ENCODE data around the gene PTPRJ. TPM values are rescaled to one million over a fixed set of nuclear protein-coding genes. Genes with fewer than 3 reads are reported as not detected.
A peak's percentile ranks its signal among the peaks of the same experiment; 100 is the strongest.

PTPRJ gene
- total RNA-seq, 3 donors from 2014 or later: 14.6 to 15.7 (median 14.7) TPM

GRCh38 chr11:48079596-48079995, 99.2 kb downstream of the PTPRJ start:
- H3K9me3 ChIP-seq: no peaks in the 10 kb centered on the region
- H3K4me1 ChIP-seq: no peaks in the 10 kb centered on the region
- no peak overlapping the region for H3K4me3 ChIP-seq
- TF ChIP-seq POLR2A (IDR thresholded peaks at IDR 0.05) (no peak), POLR2AphosphoS5 (IDR thresholded peaks at IDR 0.05) (no peak)
- TF ChIP-seq, protein P1, sequence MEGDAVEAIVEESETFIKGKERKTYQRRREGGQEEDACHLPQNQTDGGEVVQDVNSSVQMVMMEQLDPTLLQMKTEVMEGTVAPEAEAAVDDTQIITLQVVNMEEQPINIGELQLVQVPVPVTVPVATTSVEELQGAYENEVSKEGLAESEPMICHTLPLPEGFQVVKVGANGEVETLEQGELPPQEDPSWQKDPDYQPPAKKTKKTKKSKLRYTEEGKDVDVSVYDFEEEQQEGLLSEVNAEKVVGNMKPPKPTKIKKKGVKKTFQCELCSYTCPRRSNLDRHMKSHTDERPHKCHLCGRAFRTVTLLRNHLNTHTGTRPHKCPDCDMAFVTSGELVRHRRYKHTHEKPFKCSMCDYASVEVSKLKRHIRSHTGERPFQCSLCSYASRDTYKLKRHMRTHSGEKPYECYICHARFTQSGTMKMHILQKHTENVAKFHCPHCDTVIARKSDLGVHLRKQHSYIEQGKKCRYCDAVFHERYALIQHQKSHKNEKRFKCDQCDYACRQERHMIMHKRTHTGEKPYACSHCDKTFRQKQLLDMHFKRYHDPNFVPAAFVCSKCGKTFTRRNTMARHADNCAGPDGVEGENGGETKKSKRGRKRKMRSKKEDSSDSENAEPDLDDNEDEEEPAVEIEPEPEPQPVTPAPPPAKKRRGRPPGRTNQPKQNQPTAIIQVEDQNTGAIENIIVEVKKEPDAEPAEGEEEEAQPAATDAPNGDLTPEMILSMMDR (IDR thresholded peaks at IDR 0.05): no peak
- H3K27ac ChIP-seq: no peak overlapping the region
- H3K27me3 ChIP-seq: no peaks in the 10 kb centered on the region
- no peak for DNase-seq (ENCODE audit: low spot score in 2 of 2)
- H3K36me3 ChIP-seq: no peaks in the 10 kb centered on the region
- intact Hi-C loops (cut with DNase I; ENCODE audit: low total_unique reads): no loop called here

DNA sequence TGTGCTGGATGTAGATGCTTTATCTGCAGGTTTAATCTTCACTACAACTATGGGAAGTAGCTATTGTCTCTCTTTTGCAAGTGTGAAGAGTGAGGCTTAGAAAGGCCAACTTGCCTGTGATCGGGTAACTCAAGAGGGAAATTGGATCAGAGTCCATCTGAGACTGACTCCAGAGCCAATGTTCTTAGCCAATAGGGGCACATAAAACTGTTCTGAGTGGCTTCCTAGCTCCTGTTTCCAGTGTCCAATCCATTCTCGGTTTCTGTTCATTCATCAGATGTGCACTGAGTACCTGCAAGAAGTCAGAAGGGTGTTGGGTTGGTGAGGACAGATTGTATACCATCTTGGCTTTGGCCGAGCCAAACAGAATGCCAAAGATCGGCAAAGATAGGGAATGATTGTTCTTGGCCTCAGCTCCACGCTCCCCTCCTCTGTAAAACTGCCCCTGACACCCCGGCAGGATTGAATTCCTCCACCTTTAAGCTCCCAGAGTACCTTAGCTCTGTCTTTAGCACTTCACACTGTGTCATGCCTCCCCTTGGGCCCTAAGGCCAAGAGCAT, 100.0 kb downstream of the PTPRJ start:
- H3K36me3 ChIP-seq: no peaks in the 10 kb centered on the region
- no peaks in the 10 kb centered on the region for H3K4me1 ChIP-seq
- no peaks in the 10 kb centered on the region for H3K27me3 ChIP-seq
- intact Hi-C loops (cut with DNase I; ENCODE audit: low total_unique reads): no loop called here
- H3K4me3 ChIP-seq: no peak overlapping the region
- no peak overlapping the region for H3K27ac ChIP-seq
- TF ChIP-seq POLR2AphosphoS5 (IDR thresholded peaks at IDR 0.05): no peak
- TF ChIP-seq, protein P1 (IDR thresholded peaks at IDR 0.05): no peak
- TF ChIP-seq POLR2A (IDR thresholded peaks at IDR 0.05): no peak
- no peak for DNase-seq (ENCODE audit: low spot score in 2 of 2)
- H3K9me3 ChIP-seq: no peaks in the 10 kb centered on the region

GRCh38 chr11:48081151-48082010, 101.0 kb downstream of the PTPRJ start:
- H3K27ac ChIP-seq: peak overlapping the region; percentile 60 to 64
- no peaks in the 10 kb centered on the region for H3K9me3 ChIP-seq
- H3K27me3 ChIP-seq: no peaks in the 10 kb centered on the region
- DNase-seq (ENCODE audit: low spot score in 2 of 2): peak in 1 of 2 donors; percentile 36
- H3K4me1 ChIP-seq: peaks cover 0 to 2% of the 10 kb centered on the region in 2 donors
- H3K4me3 ChIP-seq: peak overlapping the region in 1 of 3 donors; percentile 6
- intact Hi-C loops (cut with DNase I; ENCODE audit: low total_unique reads): no loop called here
- H3K36me3 ChIP-seq: no peaks in the 10 kb centered on the region
- TF ChIP-seq POLR2AphosphoS5 (IDR thresholded peaks at IDR 0.05) (peak in 2 of 3 donors; percentile 9 to 15), POLR2A (IDR thresholded peaks at IDR 0.05) (no peak)

DNA sequence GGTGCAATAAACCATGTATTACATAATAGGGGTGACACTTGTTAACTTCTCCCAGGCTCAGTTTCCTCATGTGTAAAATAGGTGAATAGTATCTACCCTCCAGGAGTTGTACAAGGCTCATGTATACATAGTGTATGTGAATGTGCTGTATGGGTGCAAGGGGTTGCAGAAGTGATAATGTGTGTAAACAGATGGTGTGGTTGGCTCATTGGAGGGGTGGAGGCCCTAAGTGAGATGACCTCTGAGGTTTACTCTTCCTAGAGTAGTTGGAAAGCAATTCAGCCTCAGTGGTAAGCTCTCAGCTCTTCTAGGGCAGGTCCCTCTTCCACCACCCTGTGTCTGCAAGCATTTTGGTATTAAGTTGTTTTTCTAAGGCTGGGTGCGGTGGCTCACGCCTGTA, 102.4 kb downstream of the PTPRJ start:
- intact Hi-C loops (cut with DNase I; ENCODE audit: low total_unique reads): no loop called here
- no peak overlapping the region for H3K4me3 ChIP-seq
- H3K27ac ChIP-seq: no peak overlapping the region
- no peaks in the 10 kb centered on the region for H3K9me3 ChIP-seq
- H3K36me3 ChIP-seq: no peaks in the 10 kb centered on the region
- H3K27me3 ChIP-seq: no peaks in the 10 kb centered on the region
- DNase-seq (ENCODE audit: low spot score in 2 of 2): no peak
- TF ChIP-seq, protein P1 (IDR thresholded peaks at IDR 0.05): no peak
- TF ChIP-seq POLR2A (IDR thresholded peaks at IDR 0.05): no peak
- TF ChIP-seq POLR2AphosphoS5 (IDR thresholded peaks at IDR 0.05): no peak
- H3K4me1 ChIP-seq: peaks cover 0 to 15% of the 10 kb centered on the region in 2 donors

- DNase-seq (ENCODE audit: low spot score in 2 of 2): no peak
- TF ChIP-seq POLR2AphosphoS5 (IDR thresholded peaks at IDR 0.05) (no peak), POLR2A (IDR thresholded peaks at IDR 0.05) (no peak)
- TF ChIP-seq, protein P1 (IDR thresholded peaks at IDR 0.05): no peak
- Histone ChIP-seq H3K27ac (no peak overlapping the region), H3K9me3 (no peaks in the 10 kb centered on the region), H3K27me3 (no peaks in the 10 kb centered on the region), H3K4me3 (no peak overlapping the region), H3K4me1 (peaks cover 0 to 17% of the 10 kb centered on the region in 2 donors), H3K36me3 (no peaks in the 10 kb centered on the region)
- intact Hi-C loops (cut with DNase I; ENCODE audit: low total_unique reads): no loop called here
These were observed 103.1 kb downstream of the PTPRJ start for GRCh38 chr11:48083421-48083820.

Measured in breast epithelium (tissue), 4 donors.